Left colon (tissue), 2 donors: ENCODE measurements around the gene CFAP46. TPM values are rescaled to one million over a fixed set of nuclear protein-coding genes. Genes with fewer than 3 reads are reported as not detected.
"Not testable (repeated sequence)": the region's sequence is repeated elsewhere in the genome, so short reads cannot be mapped to it uniquely, and the experiment has no call there.

Experiments used
- ATAC-seq: fragments of 200-7000 bp; cut with Tn5 transposase; one replicate; pipeline ENCODE4 v1.9.1; 2020; ENCODE audit warnings: mild to moderate bottlenecking, moderate library complexity
- DNase-seq, 2 donors: peaks; one replicate each; pipeline ENCODE4 v3.0.0-alpha.2; 2020
- intact Hi-C, 2 donors: fragments of 100-400 bp; cut with DNase I in 1 of 2; cut with micrococcal nuclease in 1 of 2; formaldehyde crosslinking; loops; one replicate each; pipeline versions ENCODE4 v1.11.2 to v1.14.0; 2022; cut with DNase I, micrococcal nuclease
- total RNA-seq, 2 donors: library from RNA; stranded (reverse); fragmentation: NEBNext Ultra II Directional; extraction: Animal tissue kit (Norgen Biotek cat#: 25700); gene quantifications; one replicate each; pipeline ENCODE4 v1.2.1, GENCODE V29; 2021
- donor health status: DM: no; HTN: no; CAD: no.
- donor health status: DM: yes; HTN: yes; CAD: no.

The CFAP46 gene
- total RNA-seq, 2 donors from 2014 or later = 0.37 TPM; not detected in 1

GRCh38 chr10:132834891-132835847 is 107.2 kb downstream of the CFAP46 start:
- no peak for ATAC-seq
- no peak for DNase-seq
- intact Hi-C loops = loop anchor here in 1 of 2 donors (10.0 kb wide), 1 partner anchor 290 kb away; no protein-coding TSS in a partner anchor

- ATAC-seq (no peak), DNase-seq (no peak)
- intact Hi-C loops = loop anchor here in 1 of 2 donors (10.0 kb wide), 1 partner anchor 290 kb away; no protein-coding TSS in a partner anchor
Measured at GRCh38 chr10:132834311-132834761, 108.0 kb downstream of the CFAP46 start.

GRCh38 chr10:132833421-132834111 is 108.8 kb downstream of the CFAP46 start:
- DNase-seq = no peak
- intact Hi-C loops = loop anchor here in 1 of 2 donors (10.0 kb wide), 1 partner anchor 291 kb away; no protein-coding TSS in a partner anchor
- no peak for ATAC-seq

DNA sequence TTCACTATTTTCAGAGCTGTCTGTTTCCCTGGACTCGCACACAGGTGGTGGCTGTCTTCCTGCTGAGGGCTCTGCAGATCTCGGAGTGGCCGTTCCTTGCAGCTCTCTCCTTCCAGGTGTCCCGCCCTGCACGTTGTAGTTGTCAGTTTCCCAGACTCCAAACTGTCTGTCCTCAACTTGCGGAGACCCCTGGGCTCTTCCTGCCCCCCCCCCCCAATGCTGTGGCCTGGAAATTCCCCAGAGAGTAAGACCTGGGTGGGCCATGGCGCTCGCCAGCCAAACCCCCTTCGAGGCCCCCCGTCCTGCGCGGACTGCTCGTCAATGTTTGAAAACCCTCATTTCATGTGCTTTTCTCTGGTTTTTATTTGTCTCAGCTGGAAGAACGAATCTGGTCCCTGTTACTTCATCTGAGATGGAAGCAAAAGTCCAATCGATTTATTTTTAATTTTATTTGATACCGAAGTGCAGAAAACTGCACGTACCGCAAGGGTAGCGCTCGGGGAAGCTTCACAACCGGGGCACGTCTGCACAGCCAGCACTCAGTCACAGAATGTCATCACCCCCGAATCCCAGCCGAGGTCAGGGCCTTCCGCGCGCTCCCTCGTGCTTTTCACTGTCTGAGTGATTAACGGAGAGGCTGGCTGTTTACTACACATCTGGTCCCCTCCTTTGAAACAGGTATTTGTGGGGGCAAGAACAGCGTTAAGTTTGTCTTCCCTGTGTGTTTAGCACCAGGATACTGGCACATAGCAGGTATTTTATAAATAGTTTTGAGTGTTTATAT is 110.0 kb downstream of the CFAP46 start:
- no peak for ATAC-seq
- intact Hi-C loops = loop anchor here in 1 of 2 donors (10.0 kb wide), 1 partner anchor 292 kb away; no protein-coding TSS in a partner anchor
- DNase-seq = no peak

DNA sequence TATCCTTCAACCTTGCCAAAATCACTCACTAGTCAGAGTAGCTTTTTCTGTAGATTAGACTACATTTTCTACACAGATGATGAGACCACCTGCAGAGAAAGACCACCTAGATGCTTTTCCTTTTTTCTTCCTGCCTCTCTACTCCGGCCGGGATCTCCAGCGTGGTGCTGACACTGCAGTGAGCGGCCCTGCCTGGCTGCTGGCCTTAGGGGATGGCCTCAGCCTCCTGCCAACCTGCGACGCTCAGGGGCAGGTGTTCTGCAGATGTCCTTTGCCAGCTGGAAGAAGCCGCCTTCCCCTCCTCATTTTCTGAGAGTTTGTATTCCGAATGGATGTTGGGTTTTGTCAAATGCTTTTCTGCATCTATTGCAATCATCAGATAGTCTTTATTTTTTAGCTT is 113.0 kb downstream of the CFAP46 start:
- ATAC-seq = no peak
- intact Hi-C loops = no loop called here
- DNase-seq = no peak

DNA sequence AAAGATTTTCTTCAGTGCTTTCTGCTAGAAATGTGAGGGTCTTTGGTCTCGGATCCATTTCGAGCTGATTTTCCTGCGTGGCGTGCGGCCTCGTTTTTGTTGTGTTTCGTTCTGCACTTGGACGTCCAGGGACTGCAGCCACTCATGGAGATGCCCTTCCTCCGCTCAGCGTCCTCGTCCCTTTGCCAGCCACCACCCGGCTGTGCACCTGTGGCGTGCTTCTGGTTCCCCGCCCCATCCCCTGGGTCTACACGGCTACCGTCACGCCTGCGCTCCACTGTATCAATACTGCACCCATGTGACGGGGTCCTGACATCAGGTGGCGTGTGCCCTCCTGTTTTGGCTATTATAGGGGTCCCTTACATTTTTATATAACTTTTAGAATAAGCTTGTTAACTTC is 113.7 kb downstream of the CFAP46 start:
- DNase-seq = peak in 1 of 2 donors; percentile 14
- ATAC-seq = no peak
- intact Hi-C loops = no loop called here

- DNase-seq = no peak
- intact Hi-C loops = no loop called here
Measured at GRCh38 chr10:132827861-132828539, 114.4 kb downstream of the CFAP46 start.

DNA sequence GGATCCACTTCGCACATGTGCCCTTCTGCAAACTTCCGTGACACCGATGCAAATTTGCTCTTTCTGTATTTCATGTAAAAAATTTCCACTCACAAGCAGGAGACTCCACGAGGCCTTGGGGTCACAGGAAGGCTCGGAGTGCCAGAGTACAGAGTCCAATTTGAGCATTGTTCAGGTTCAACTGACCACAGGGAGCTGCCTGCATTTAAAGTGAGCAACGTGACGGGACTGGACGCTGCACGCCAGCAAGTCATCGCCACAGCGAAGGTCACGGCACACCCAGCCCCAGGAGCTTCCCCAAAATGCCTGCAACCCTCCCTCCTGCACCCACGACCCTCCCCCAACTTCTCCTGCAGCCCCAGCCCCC is 115.0 kb downstream of the CFAP46 start:
- intact Hi-C loops = no loop called here
- DNase-seq (no peak), ATAC-seq (no peak)

More at GRCh38 chr10:132827861-132828539, 114.4 kb downstream of the CFAP46 start:
- no peak for ATAC-seq

DNA sequence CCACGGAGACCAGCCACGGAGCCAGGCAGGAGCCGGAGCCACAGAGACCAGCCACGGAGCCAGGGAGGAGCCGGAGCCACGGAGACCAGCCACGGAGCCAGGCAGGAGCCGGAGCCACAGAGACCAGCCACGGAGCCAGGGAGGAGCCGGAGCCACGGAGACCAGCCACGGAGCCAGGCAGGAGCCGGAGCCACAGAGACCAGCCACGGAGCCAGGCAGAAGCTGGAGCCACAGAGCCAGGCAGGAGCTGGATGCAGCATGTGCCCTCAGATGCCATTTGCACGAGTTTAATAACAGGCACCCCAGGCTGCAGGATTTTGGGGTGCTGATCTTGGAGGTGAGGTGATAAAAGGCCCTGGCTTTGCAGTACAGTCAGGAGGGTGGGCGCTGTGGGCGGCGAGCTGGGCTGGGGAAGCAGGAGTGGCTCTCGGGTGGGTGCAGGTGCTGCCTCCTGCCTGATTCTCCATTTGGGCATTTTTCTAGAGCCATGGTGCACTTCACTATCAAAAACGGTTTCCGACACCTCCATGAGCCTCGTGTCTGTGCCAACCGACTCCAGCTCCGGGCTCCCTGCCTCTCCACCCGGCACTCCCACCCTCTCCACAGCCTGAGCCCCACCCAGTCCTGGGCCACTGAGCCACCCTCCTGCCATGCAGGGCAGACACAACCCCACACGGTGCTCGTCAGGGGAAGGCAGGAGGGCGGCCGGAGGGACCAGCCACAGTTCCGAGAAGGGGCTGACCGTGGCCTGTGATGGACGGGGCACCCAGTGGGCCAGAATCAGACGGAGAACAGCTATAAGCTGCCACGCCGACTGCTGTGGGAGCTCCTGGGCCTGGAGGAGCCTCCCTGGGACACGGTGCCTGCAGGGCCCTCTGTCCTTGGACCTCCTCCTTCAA is 115.6 kb downstream of the CFAP46 start:
- intact Hi-C loops = no loop called here
- DNase-seq (peak in 1 of 2 donors; percentile 10), ATAC-seq (no peak)

- intact Hi-C loops, ATAC-seq, DNase-seq: not testable (repeated sequence)
Measured at GRCh38 chr10:132825783-132826523, 116.4 kb downstream of the CFAP46 start.

DNA sequence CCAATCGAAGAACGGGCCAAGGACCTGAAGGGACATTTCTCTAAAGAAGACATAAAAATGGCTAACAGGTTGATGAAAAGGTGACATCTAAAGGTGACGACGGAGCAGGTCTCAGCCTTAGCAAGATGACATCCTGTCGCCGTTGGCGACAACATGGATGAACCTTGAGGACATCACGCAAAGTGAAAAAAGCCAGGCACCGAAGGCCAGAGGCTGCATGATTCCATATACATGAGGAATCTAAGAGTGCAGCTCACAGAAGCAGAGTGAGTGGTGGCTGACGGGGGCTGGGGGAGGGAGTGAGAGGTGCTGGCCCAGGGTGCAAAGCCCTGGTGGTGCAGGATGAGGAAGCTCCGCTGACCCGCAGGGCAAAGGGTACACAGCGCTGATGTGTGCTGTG is 122.3 kb downstream of the CFAP46 start:
- DNase-seq = no peak
- intact Hi-C loops = no loop called here
- no peak for ATAC-seq

DNA sequence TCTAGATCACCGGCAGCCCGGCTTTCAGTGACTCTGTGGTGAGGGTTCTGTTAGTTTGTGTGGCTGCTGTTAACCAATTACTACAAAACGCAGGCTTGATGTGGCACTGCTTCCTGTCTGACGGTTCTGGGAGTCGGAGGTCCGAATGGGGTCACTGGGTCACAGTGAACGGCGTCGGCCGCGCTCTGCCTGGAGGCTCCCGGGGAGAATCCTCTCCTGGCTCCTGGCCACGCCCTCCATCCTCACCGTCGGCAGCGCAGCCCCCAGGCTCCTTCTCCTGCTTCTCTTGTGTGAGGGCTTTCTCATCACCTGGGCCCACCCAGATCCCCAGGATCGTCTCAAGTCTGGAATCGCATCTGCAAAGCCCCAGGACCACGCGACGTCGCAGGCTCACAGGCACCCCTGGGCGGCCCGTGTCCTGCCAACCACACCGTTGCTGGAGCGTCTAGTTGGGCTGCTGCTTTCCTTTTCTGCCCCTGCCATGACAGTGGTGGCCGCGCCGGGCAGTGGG is 124.6 kb downstream of the CFAP46 start:
- DNase-seq = peak in 1 of 2 donors; percentile 10
- intact Hi-C loops = no loop called here
- no peak for ATAC-seq

GRCh38 chr10:132816718-132817117 is 125.7 kb downstream of the CFAP46 start:
- DNase-seq = no peak
- intact Hi-C loops = no loop called here
- ATAC-seq = no peak

GRCh38 chr10:132815168-132815857 is 127.1 kb downstream of the CFAP46 start:
- ATAC-seq = no peak
- intact Hi-C loops = no loop called here
- DNase-seq = no peak

GRCh38 chr10:132814469-132814856 is 127.9 kb downstream of the CFAP46 start:
- DNase-seq = peak in 1 of 2 donors; percentile 18
- intact Hi-C loops = no loop called here

More at GRCh38 chr10:132814469-132814856, 127.9 kb downstream of the CFAP46 start:
- no peak for ATAC-seq
